Lung (tissue), 12 donors: Measurements from ENCODE around the gene TRPT1. TPM values are rescaled to one million over a fixed set of nuclear protein-coding genes. Genes with fewer than 3 reads are reported as not detected.

Source experiments
- ATAC-seq: fragments of 200-7000 bp; cut with Tn5 transposase; one replicate; pipeline ENCODE4 v1.9.1; 2020; ENCODE audit warnings: moderate number of reproducible peaks; ENCODE audit not compliant: insufficient read depth, low FRiP score
- DNase-seq, 3 donors: peaks; one replicate each; pipeline ENCODE4 v3.0.0-alpha.2; 2013 to 2017
- H3K27ac ChIP-seq, 2 donors: one replicate each; pipeline ENCODE4 v1.5.1; 2013; ENCODE audit warnings: mild to moderate bottlenecking in 2 of 2, moderate library complexity in 2 of 2, control low read depth in 1 of 2, inconsistent platforms in 1 of 2, low read depth in 1 of 2, low read length in 1 of 2
- H3K27me3 ChIP-seq, 3 donors: one replicate each; pipeline ENCODE4 v1.5.1; 2013; ENCODE audit warnings: low read length in 2 of 3; ENCODE audit not compliant: control insufficient read depth in 3 of 3, insufficient read depth in 3 of 3
- H3K36me3 ChIP-seq, 4 donors: one replicate each; pipeline ENCODE4 v1.5.1; 2013; ENCODE audit warnings: low read length in 4 of 4, mild to moderate bottlenecking in 1 of 4, moderate library complexity in 1 of 4; ENCODE audit not compliant: control insufficient read depth in 4 of 4, insufficient read depth in 4 of 4
- H3K4me1 ChIP-seq, 5 donors: one replicate each; pipeline ENCODE4 v1.5.1; 2013; ENCODE audit warnings: low read length in 5 of 5, mild to moderate bottlenecking in 2 of 5, moderate library complexity in 1 of 5; ENCODE audit not compliant: control insufficient read depth in 5 of 5, insufficient read depth in 5 of 5
- H3K4me3 ChIP-seq: one replicate; pipeline ENCODE4 v1.5.1; 2013; ENCODE audit warnings: mild to moderate bottlenecking, control low read depth, moderate library complexity
- H3K9ac ChIP-seq, 2 donors: one replicate each; pipeline ENCODE4 v1.5.1; 2013; ENCODE audit warnings: low read length in 2 of 2, control low read depth in 1 of 2; ENCODE audit not compliant: insufficient read depth in 1 of 2
- H3K9me3 ChIP-seq, 4 donors: one replicate each; pipeline ENCODE4 v1.5.1; 2013; ENCODE audit warnings: low read length in 3 of 4, mild to moderate bottlenecking in 1 of 4, moderate library complexity in 1 of 4; ENCODE audit not compliant: control insufficient read depth in 4 of 4, insufficient read depth in 3 of 4
- WGBS, 2 donors: extraction: QIAGEN DNeasy Blood & Tissue Kit; methylation state at CpG; one replicate each; pipeline ENCODE4 v1.1.7; 2013; 5-methylcytosine and 5-hydroxymethylcytosine counted together
- polyA plus RNA-seq, 2 donors: library from polyadenylated mRNA; stranded (reverse); fragments of 200-250 nt; gene quantifications; one replicate each; pipeline ENCODE4 v1.2.1, GENCODE V29; 2013
- total RNA-seq, 2 donors: library from RNA; depleted of rRNA in 1 of 2; stranded (reverse); fragments of >200 nt in 1 of 2; gene quantifications; one replicate each; pipeline ENCODE4 v1.2.1, GENCODE V29; 2014 to 2021
- TF ChIP-seq, protein P1 (sequence below): IDR thresholded peaks from 2 replicates; pipeline ENCODE4 v1.5.1; 2012; ENCODE audit warnings: mild to moderate bottlenecking; ENCODE audit errors: control extremely low read depth, extremely low read depth
- donor health status: control.
- donor health status: control.
- donor health status: Bipolar disorder and iron deficiency.
- donor health status: healthy.
- donor health status: DM: yes; HTN: yes; CAD: no.

The TRPT1 gene
- total and polyA plus RNA-seq, 4 donors, result 18.3 to 62.5 (median 34.3) TPM

DNA sequence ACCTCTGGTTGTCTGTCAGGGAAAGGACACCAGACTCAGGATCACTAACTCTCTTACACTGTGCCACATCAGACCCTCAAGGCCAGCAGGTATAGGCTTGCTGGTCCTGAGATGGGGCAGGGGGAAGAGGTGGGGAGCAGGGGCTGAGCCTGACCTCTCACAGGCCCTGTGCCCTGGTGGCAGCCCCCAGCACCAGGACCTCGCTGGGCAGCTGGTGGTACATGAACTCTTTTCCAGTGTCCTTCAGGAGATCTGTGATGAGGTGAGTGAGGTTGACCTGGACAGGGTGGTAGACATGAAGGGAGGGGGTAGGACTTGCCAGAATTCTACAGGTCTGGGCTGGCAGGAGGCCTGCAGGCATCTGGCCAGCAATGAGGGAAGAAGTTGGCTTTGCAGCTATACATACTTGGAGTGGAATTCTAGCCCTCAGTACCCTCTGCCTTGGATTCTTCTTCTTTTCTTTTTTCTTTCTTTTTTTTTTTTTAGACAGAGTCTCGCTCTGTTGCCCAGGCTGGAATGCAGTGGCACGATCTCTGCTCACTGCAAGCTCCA is 1.5 kb upstream of the TRPT1 start:
- peaks cover 0 to 35% (median 4%) of the 10 kb centered on the region in 5 donors for H3K4me1 ChIP-seq
- DNase-seq (no peak), ATAC-seq (no peak)
- H3K9ac ChIP-seq, result peak overlapping the region in 1 of 2 donors; percentile 13
- WGBS, 2 donors, result 83 to 86% methylated on average over 3 of the region's 3 CpGs
- no peaks in the 10 kb centered on the region for H3K9me3 ChIP-seq
- TF ChIP-seq, protein P1, sequence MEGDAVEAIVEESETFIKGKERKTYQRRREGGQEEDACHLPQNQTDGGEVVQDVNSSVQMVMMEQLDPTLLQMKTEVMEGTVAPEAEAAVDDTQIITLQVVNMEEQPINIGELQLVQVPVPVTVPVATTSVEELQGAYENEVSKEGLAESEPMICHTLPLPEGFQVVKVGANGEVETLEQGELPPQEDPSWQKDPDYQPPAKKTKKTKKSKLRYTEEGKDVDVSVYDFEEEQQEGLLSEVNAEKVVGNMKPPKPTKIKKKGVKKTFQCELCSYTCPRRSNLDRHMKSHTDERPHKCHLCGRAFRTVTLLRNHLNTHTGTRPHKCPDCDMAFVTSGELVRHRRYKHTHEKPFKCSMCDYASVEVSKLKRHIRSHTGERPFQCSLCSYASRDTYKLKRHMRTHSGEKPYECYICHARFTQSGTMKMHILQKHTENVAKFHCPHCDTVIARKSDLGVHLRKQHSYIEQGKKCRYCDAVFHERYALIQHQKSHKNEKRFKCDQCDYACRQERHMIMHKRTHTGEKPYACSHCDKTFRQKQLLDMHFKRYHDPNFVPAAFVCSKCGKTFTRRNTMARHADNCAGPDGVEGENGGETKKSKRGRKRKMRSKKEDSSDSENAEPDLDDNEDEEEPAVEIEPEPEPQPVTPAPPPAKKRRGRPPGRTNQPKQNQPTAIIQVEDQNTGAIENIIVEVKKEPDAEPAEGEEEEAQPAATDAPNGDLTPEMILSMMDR, result no peak
- H3K4me3 ChIP-seq, result no peak overlapping the region
- no peaks in the 10 kb centered on the region for H3K27me3 ChIP-seq
- H3K27ac ChIP-seq, result peak overlapping the region in 1 of 2 donors; percentile 93
- H3K36me3 ChIP-seq, result peaks cover 0 to 14% (median 2%) of the 10 kb centered on the region in 4 donors

DNA sequence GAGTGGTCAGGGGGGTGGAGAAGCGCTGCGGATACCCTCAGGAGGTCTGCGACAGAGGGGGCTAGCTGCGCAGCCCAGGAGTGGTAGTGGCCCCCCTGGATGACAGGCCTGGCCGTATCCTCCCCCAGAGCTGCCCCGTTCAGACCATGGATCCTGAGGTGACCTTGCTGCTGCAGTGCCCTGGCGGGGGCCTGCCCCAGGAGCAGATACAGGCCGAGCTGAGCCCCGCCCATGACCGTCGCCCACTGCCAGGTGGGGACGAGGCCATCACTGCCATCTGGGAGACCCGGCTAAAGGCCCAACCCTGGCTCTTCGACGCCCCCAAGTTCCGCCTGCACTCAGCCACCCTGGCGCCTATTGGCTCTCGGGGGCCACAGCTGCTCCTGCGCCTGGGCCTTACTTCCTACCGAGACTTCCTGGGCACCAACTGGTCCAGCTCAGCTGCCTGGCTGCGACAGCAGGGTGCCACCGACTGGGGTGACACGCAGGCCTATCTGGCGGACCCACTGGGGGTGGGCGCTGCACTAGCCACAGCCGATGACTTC is 593 bp upstream of the TRPT1 start:
- Histone ChIP-seq H3K27me3 (no peaks in the 10 kb centered on the region), H3K36me3 (peaks cover 0 to 14% (median 2%) of the 10 kb centered on the region in 4 donors), H3K27ac (peak overlapping the region; percentile 91 to 93), H3K9ac (peak overlapping the region; percentile 70 to 77), H3K4me1 (peaks cover 0 to 35% (median 4%) of the 10 kb centered on the region in 5 donors), H3K4me3 (peak overlapping the region; percentile 64), H3K9me3 (no peaks in the 10 kb centered on the region)
- ATAC-seq (peak; percentile 37), DNase-seq (peak; percentile 36 to 45 (median 38))
- TF ChIP-seq, protein P1, result no peak
- WGBS, 2 donors, result 6 to 9% methylated on average over 25 to 26 of the region's 26 CpGs

DNA sequence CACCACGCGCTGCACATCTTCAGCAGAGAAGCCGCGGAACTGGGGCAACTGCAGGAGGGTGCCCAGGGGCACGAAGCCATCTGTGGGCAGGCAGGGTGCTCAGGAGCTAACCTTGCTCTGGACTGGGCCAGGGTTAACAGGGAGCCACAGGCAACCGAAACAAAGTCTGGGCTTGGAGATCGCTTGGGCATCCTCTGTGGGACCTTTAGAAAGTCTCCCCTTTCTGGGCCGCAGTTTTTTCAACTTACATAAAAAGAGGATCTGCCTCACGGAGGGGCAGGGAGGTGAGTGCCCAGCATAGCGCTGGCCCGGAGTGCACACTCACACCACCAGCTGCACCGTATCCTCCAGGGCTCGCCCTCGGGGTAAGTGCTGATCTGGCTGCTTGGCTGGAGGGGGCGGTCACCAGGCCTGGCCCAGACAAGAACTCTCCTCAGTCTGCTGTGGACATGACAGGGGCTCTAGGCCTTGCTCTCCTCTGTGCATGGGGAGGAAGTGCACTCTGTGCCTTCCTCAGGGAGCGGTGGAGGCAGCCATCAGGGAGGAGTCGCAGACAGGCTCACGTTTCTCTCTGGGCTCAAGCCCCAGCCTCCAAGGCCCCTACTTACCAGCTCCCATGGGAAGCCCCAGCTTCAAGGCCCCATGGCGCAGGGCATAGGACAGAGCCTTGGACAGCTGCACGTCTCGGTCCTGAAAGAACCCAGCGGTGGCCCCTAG is 937 bp downstream of the TRPT1 start:
- peak overlapping the region in 1 of 2 donors; percentile 63 for H3K9ac ChIP-seq
- TF ChIP-seq, protein P1, result no peak
- WGBS, 2 donors, result 61% methylated on average over 21 to 22 of the region's 22 CpGs
- ATAC-seq, result no peak
- peak overlapping the region in 1 of 2 donors; percentile 91 for H3K27ac ChIP-seq
- H3K4me3 ChIP-seq, result peak overlapping the region; percentile 66
- H3K36me3 ChIP-seq, result peaks cover 0 to 26% (median 2%) of the 10 kb centered on the region in 4 donors
- H3K27me3 ChIP-seq, result no peaks in the 10 kb centered on the region
- peaks cover 0 to 29% (median 4%) of the 10 kb centered on the region in 5 donors for H3K4me1 ChIP-seq
- H3K9me3 ChIP-seq, result no peaks in the 10 kb centered on the region
- no peak for DNase-seq
